K562 (cell line): ENCODE data around the gene TRIM40.

Experiments used
- ARHGAP35 ChIP-seq: fragments of 450-650 bp; IDR thresholded peaks from 2 replicates; pipeline ENCODE4 v1.6.1; 2018; ENCODE audit not compliant: partially characterized antibody
- POLR2A ChIP-seq: fragments of 450-650 bp; conservative IDR thresholded peaks from 2 replicates; pipeline ENCODE4 v1.6.1; 2016
- ZNF407 ChIP-seq: fragments of 450-650 bp; IDR thresholded peaks from 2 replicates; pipeline ENCODE4 v1.6.1; 2016; ENCODE audit warnings: low read depth

DNA sequence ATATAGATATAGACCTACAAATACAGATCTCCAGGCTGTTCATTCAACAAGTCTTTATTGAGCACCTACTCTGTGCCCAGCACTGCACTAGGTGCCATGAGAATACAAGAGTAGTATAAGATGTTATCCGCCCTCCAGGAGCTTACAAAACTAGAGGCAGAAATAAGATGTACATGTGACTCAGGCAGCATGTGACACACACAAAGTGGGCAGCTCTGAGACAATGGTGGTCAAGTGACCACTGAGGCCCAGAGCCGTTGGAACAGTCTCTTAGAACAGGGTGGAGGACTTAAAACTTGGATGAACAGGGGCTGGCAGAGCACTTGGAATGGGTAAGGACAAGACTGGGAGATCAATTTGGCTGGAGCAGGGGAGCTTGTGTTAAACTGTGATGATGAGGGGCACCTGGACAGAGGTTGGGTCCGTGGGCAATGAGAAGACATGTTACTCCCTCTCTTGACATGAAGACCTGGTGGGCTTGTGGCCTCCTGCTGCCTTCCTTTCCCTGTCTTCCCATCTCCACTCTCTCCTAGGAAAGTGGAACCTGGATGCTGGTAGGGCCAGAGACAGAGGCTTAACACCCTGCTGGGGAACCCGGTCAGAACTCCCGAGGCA lies 48.6 kb downstream of the TRIM40 start:
- TF ChIP-seq ARHGAP35 (no peak), POLR2A (no peak), ZNF407 (no peak)
